H9 (cell line): ENCODE measurements around the gene MIPOL1. TPM values are rescaled to one million over a fixed set of nuclear protein-coding genes. Genes with fewer than 3 reads are reported as not detected.

Experiments
- DNase-seq: peaks from one replicate; pipeline ENCODE4 v3.0.0-alpha.2; 2017
- H2AFZ ChIP-seq: one replicate; pipeline ENCODE4 v1.6.1; 2013; ENCODE audit warnings: mild to moderate bottlenecking, low read length, control low read depth, moderate library complexity
- H2AK5ac ChIP-seq: 2 replicates; pipeline ENCODE4 v1.6.1; 2013; ENCODE audit warnings: low read length, control low read depth, mixed read lengths; ENCODE audit not compliant: insufficient read length
- H2BK120ac ChIP-seq: one replicate; pipeline ENCODE4 v1.6.1; 2013; ENCODE audit warnings: low read depth, mild to moderate bottlenecking, low read length, control low read depth, inconsistent platforms; ENCODE audit not compliant: poor library complexity, severe bottlenecking
- H2BK12ac ChIP-seq: 2 replicates; pipeline ENCODE4 v1.6.1; 2013; ENCODE audit warnings: low read length, control low read depth, mixed read lengths, low read depth; ENCODE audit not compliant: insufficient read length
- H2BK15ac ChIP-seq: 2 replicates; pipeline ENCODE4 v1.6.1; 2013; ENCODE audit warnings: low read depth, low read length, control low read depth
- H2BK20ac ChIP-seq: one replicate; pipeline ENCODE4 v1.6.1; 2013; ENCODE audit warnings: low read depth, mild to moderate bottlenecking, low read length, control low read depth, inconsistent platforms; ENCODE audit not compliant: poor library complexity, severe bottlenecking
- H2BK5ac ChIP-seq: 2 replicates; pipeline ENCODE4 v1.6.1; 2013; ENCODE audit warnings: low read length, control low read depth, mixed read lengths; ENCODE audit not compliant: insufficient read length
- H3K14ac ChIP-seq: 2 replicates; pipeline ENCODE4 v1.6.1; 2013; ENCODE audit warnings: low read length, control low read depth; ENCODE audit not compliant: insufficient read depth
- H3K18ac ChIP-seq: 2 replicates; pipeline ENCODE4 v1.6.1; 2013; ENCODE audit warnings: low read depth, mild to moderate bottlenecking, mixed read lengths, low read length, control low read depth; ENCODE audit not compliant: insufficient read length
- H3K23ac ChIP-seq: 2 replicates; pipeline ENCODE4 v1.6.1; 2013; ENCODE audit warnings: low read length, control low read depth, mixed read lengths, low read depth; ENCODE audit not compliant: insufficient read length
- H3K23me2 ChIP-seq: 2 replicates; pipeline ENCODE4 v1.6.1; 2013; ENCODE audit warnings: low read depth, mild to moderate bottlenecking, mixed read lengths, low read length, control low read depth; ENCODE audit not compliant: insufficient read length, poor library complexity, severe bottlenecking
- H3K27ac ChIP-seq: 2 replicates; pipeline ENCODE4 v1.5.1; 2013; ENCODE audit warnings: low read length, control low read depth, mixed read lengths, low read depth; ENCODE audit not compliant: insufficient read length
- H3K27me3 ChIP-seq: 2 replicates; pipeline ENCODE4 v1.6.1; 2013; ENCODE audit warnings: low read length, control low read depth, inconsistent platforms; ENCODE audit not compliant: insufficient read depth
- H3K4ac ChIP-seq: 2 replicates; pipeline ENCODE4 v1.6.1; 2013; ENCODE audit warnings: low read depth, mild to moderate bottlenecking, control low read depth, inconsistent platforms, low read length, moderate library complexity
- H3K4me1 ChIP-seq: 2 replicates; pipeline ENCODE4 v1.6.1; 2013; ENCODE audit warnings: low read length, control low read depth, inconsistent platforms; ENCODE audit not compliant: insufficient read depth
- H3K4me2 ChIP-seq: 2 replicates; pipeline ENCODE4 v1.6.1; 2013; ENCODE audit warnings: low read length, control low read depth, mixed read lengths; ENCODE audit not compliant: insufficient read length, insufficient read depth
- H3K56ac ChIP-seq: 2 replicates; pipeline ENCODE4 v1.6.1; 2013; ENCODE audit warnings: low read depth, mild to moderate bottlenecking, mixed read lengths, low read length, control low read depth; ENCODE audit not compliant: insufficient read length
- H3K79me1 ChIP-seq: 2 replicates; pipeline ENCODE4 v1.6.1; 2013; ENCODE audit warnings: low read depth, mild to moderate bottlenecking, moderate library complexity, low read length, control low read depth, inconsistent platforms; ENCODE audit not compliant: insufficient read depth, poor library complexity, severe bottlenecking
- H3K79me2 ChIP-seq: 2 replicates; pipeline ENCODE4 v1.6.1; 2013; ENCODE audit warnings: low read length, control low read depth, inconsistent platforms; ENCODE audit not compliant: insufficient read depth
- H3K9ac ChIP-seq: 2 replicates; pipeline ENCODE4 v1.6.1; 2013; ENCODE audit warnings: low read length, control low read depth, mixed read lengths; ENCODE audit not compliant: insufficient read length; ENCODE audit errors: extremely low read depth
- H3K9me3 ChIP-seq: one replicate; pipeline ENCODE4 v1.6.1; 2013; ENCODE audit warnings: low read depth, low read length, inconsistent platforms; ENCODE audit not compliant: control insufficient read depth
- H3T11ph ChIP-seq: one replicate; pipeline ENCODE4 v1.6.1; 2013; ENCODE audit warnings: mild to moderate bottlenecking, low read length, control low read depth, inconsistent platforms
- H4K20me1 ChIP-seq: one replicate; pipeline ENCODE4 v1.6.1; 2013; ENCODE audit not compliant: control insufficient read depth, insufficient read length, insufficient read depth
- H4K5ac ChIP-seq: 2 replicates; pipeline ENCODE4 v1.6.1; 2013; ENCODE audit warnings: low read depth, mild to moderate bottlenecking, mixed read lengths, low read length, control low read depth; ENCODE audit not compliant: insufficient read length
- H4K8ac ChIP-seq: replicated peaks from 2 replicates; pipeline ENCODE4 v1.6.1; 2013; ENCODE audit warnings: low read length, control low read depth, mixed read lengths, low read depth; ENCODE audit not compliant: insufficient read length
- H4K91ac ChIP-seq: 2 replicates; pipeline ENCODE4 v1.6.1; 2013; ENCODE audit warnings: low read depth, mild to moderate bottlenecking, moderate library complexity, mixed read lengths, low read length, control low read depth; ENCODE audit not compliant: insufficient read length
- H3K27ac Mint-ChIP-seq, 3 experiments: 2 replicates in 2 of 3; 3 replicates in 1 of 3; pipeline ENCODE4 v1.8.0; 2020 to 2021; ENCODE audit warnings: mixed read lengths in 3 of 3, mild to moderate bottlenecking in 1 of 3, moderate library complexity in 1 of 3
- H3K27me3 Mint-ChIP-seq: 2 replicates; pipeline ENCODE4 v1.8.0; 2021; ENCODE audit warnings: low read depth, mild to moderate bottlenecking, moderate library complexity, mixed read lengths
- H3K36me3 Mint-ChIP-seq, 3 experiments: 2 replicates in 2 of 3; 3 replicates in 1 of 3; pipeline ENCODE4 v1.8.0; 2020 to 2021; ENCODE audit warnings: low read depth in 3 of 3, mixed read lengths in 3 of 3; ENCODE audit not compliant: insufficient read depth in 1 of 3
- H3K4me1 Mint-ChIP-seq, 2 experiments: 2 replicates each; pipeline ENCODE4 v1.8.0; 2020; ENCODE audit warnings: mixed read lengths in 2 of 2
- H3K4me3 Mint-ChIP-seq, 2 experiments: 2 replicates in 1 of 2; 3 replicates in 1 of 2; pipeline ENCODE4 v1.8.0; 2020 to 2021; ENCODE audit warnings: mild to moderate bottlenecking in 2 of 2, mixed read lengths in 2 of 2, moderate library complexity in 1 of 2
- H3K9me3 Mint-ChIP-seq, 2 experiments: 2 replicates in 1 of 2; 3 replicates in 1 of 2; pipeline ENCODE4 v1.8.0; 2020; ENCODE audit warnings: mild to moderate bottlenecking in 2 of 2, mixed read lengths in 2 of 2, moderate library complexity in 1 of 2
- CTCF ChIP-seq: fragments of 200-600 bp; sonication (generic); conservative IDR thresholded peaks from 3 replicates; pipeline ENCODE4 v1.8.0; 2021; ENCODE audit warnings: antibody characterized with exemption, mild to moderate bottlenecking
- WGBS: extraction: QIAGEN DNeasy Blood & Tissue Kit; methylation state at CpG from one replicate; pipeline ENCODE4 v1.1.7; 2013; ENCODE audit warnings: missing lambda C conversion rate, low lambda C conversion rate, mixed read lengths; ENCODE audit not compliant: insufficient read length; ENCODE audit errors: extremely low coverage; 5-methylcytosine and 5-hydroxymethylcytosine counted together
- total RNA-seq: library from RNA; stranded (reverse); gene quantifications from 2 replicates; pipeline ENCODE4 v1.2.1, GENCODE V29; 2021

MIPOL1 gene
- total RNA-seq, 1 experiment from 2014 or later: 15.6 TPM

GRCh38 chr14:37165794-37166193 is 31.9 kb upstream of the MIPOL1 start:
- Histone ChIP-seq H3K23me2 (no peaks in the 10 kb centered on the region), H2BK5ac (no peak overlapping the region), H3K9ac (no peak overlapping the region), H3K27me3 (no peaks in the 10 kb centered on the region), H3K27ac (no peak overlapping the region), H3K79me1 (no peaks in the 10 kb centered on the region), H3K23ac (no peak overlapping the region), H2BK15ac (no peak overlapping the region), H4K5ac (no peak overlapping the region), H4K20me1 (no peaks in the 10 kb centered on the region), H3K18ac (no peak overlapping the region), H3K79me2 (peaks cover 3% of the 10 kb centered on the region; the same call in 1 of the 2 replicates), H3K4me2 (no peak overlapping the region), H3K4me1 (peaks cover 17% of the 10 kb centered on the region; the same call in 1 of the 2 replicates), H3K4ac (no peak overlapping the region), H2BK12ac (no peak overlapping the region), H3K9me3 (no peaks in the 10 kb centered on the region), H3T11ph (no peak overlapping the region), H2BK120ac (no peak overlapping the region), H4K91ac (no peak overlapping the region), H4K8ac (no peak overlapping the region), H2AFZ (no peak overlapping the region), H3K14ac (no peak overlapping the region), H3K56ac (no peak overlapping the region), H2BK20ac (no peak overlapping the region), H2AK5ac (no peak overlapping the region)
- peaks cover 43 to 52% of the 10 kb centered on the region in 2 experiments for H3K4me1 Mint-ChIP-seq
- H3K4me3 Mint-ChIP-seq: no peak overlapping the region
- no peak for DNase-seq
- no CpG with 5 or more reads among the region's 3 CpGs for WGBS
- peaks cover 3 to 7% of the 10 kb centered on the region in 2 experiments for H3K9me3 Mint-ChIP-seq
- no peak for TF ChIP-seq CTCF
- H3K36me3 Mint-ChIP-seq: peaks cover 0 to 18% (median 5%) of the 10 kb centered on the region in 3 experiments; a peak in 5 of 7 replicates
- no peak overlapping the region for H3K27ac Mint-ChIP-seq
- no peaks in the 10 kb centered on the region for H3K27me3 Mint-ChIP-seq
